Endodermal cell (in vitro differentiated cells): ENCODE measurements around the gene SEMA5B. TPM values are rescaled to one million over a fixed set of nuclear protein-coding genes. Genes with fewer than 3 reads are reported as not detected.

Experiments
- DNase-seq: peaks from one replicate; pipeline ENCODE4 v3.0.0-alpha.2; 2017
- H3K27ac ChIP-seq: 2 replicates; pipeline ENCODE4 v1.5.1; 2013; ENCODE audit warnings: mild to moderate bottlenecking, low read depth, low read length, moderate library complexity
- H3K27me3 ChIP-seq: 2 replicates; pipeline ENCODE4 v1.6.1; 2013; ENCODE audit warnings: mild to moderate bottlenecking, low read length, moderate library complexity; ENCODE audit not compliant: insufficient read depth, control insufficient read depth, poor library complexity, severe bottlenecking
- H3K36me3 ChIP-seq: 2 replicates; pipeline ENCODE4 v1.7.0; 2013; ENCODE audit warnings: mild to moderate bottlenecking, low read length, moderate library complexity; ENCODE audit not compliant: control insufficient read depth, insufficient read depth
- H3K4me1 ChIP-seq: one replicate; pipeline ENCODE4 v1.7.0; 2013; ENCODE audit warnings: low read length; ENCODE audit not compliant: control insufficient read depth, insufficient read depth
- H3K4me3 ChIP-seq: 2 replicates; pipeline ENCODE4 v1.5.1; 2013; ENCODE audit warnings: mild to moderate bottlenecking, low read length, moderate library complexity
- H3K9ac ChIP-seq: 2 replicates; pipeline ENCODE4 v1.6.1; 2013; ENCODE audit warnings: mild to moderate bottlenecking, low read length, moderate library complexity; ENCODE audit not compliant: poor library complexity, severe bottlenecking; ENCODE audit errors: extremely low read depth
- H3K9me3 ChIP-seq: 2 replicates; pipeline ENCODE4 v1.6.1; 2013; ENCODE audit warnings: mild to moderate bottlenecking, low read length, moderate library complexity; ENCODE audit not compliant: control insufficient read depth
- H3K27ac Mint-ChIP-seq: 2 replicates; pipeline ENCODE4 v1.8.0; 2020; ENCODE audit warnings: mixed read lengths
- H3K27me3 Mint-ChIP-seq: 2 replicates; pipeline ENCODE4 v1.8.0; 2021; ENCODE audit warnings: mild to moderate bottlenecking, mixed read lengths; ENCODE audit not compliant: insufficient read depth
- H3K36me3 Mint-ChIP-seq: 2 replicates; pipeline ENCODE4 v1.8.0; 2020; ENCODE audit warnings: low read depth, mixed read lengths
- H3K4me1 Mint-ChIP-seq: 2 replicates; pipeline ENCODE4 v1.8.0; 2020; ENCODE audit warnings: mixed read lengths
- H3K4me3 Mint-ChIP-seq: 2 replicates; pipeline ENCODE4 v1.8.0; 2020; ENCODE audit warnings: mild to moderate bottlenecking, moderate library complexity, mixed read lengths
- H3K9me3 Mint-ChIP-seq: 2 replicates; pipeline ENCODE4 v1.8.0; 2020; ENCODE audit warnings: mild to moderate bottlenecking, mixed read lengths
- CTCF ChIP-seq: fragments of 200-600 bp; sonication (generic); conservative IDR thresholded peaks from 2 replicates; pipeline ENCODE4 v1.5.0; 2021; ENCODE audit warnings: antibody characterized with exemption, mild to moderate bottlenecking
- WGBS, 2 experiments: methylation state at CpG; one replicate each; pipeline versions ENCODE4 v1.1.5 to v1.1.7; 2013; ENCODE audit warnings: missing lambda C conversion rate in 2 of 2, mixed read lengths in 1 of 2; ENCODE audit not compliant: insufficient coverage in 1 of 2, insufficient read length in 1 of 2; 5-methylcytosine and 5-hydroxymethylcytosine counted together
- total RNA-seq, 2 donors: library from RNA; stranded (reverse); fragmentation: NEBNext Ultra II Directional in 1 of 2; extraction: Animal tissue kit (Norgen Biotek cat#: 25700) in 1 of 2; gene quantifications; 2 replicates in 1 of 2; 3 replicates in 1 of 2; pipeline ENCODE4 v1.2.1, GENCODE V29; 2021

SEMA5B gene
- total RNA-seq, 2 donors from 2014 or later, result 37.3 to 45.8 TPM

- Mint-ChIP-seq H3K27ac (no peak overlapping the region), H3K4me3 (no peak overlapping the region), H3K9me3 (no peaks in the 10 kb centered on the region), H3K36me3 (no peaks in the 10 kb centered on the region), H3K27me3 (peaks cover 22% of the 10 kb centered on the region), H3K4me1 (peaks cover 55% of the 10 kb centered on the region)
- no peaks in the 10 kb centered on the region for H3K36me3 ChIP-seq
- no peak for TF ChIP-seq CTCF
- no peak overlapping the region for H3K4me3 ChIP-seq
- H3K27me3 ChIP-seq, result no peaks in the 10 kb centered on the region
- no peak for DNase-seq
- H3K27ac ChIP-seq, result peak overlapping the region; percentile 89
- H3K9me3 ChIP-seq, result no peaks in the 10 kb centered on the region
- peaks cover 21% of the 10 kb centered on the region for H3K4me1 ChIP-seq
- 85 to 88% methylated on average over 8 to 9 of the region's 9 CpGs for whole genome bisulfite sequencing, 2 experiments
- H3K9ac ChIP-seq, result no peak overlapping the region
These were observed 34.9 kb downstream of the SEMA5B start for GRCh38 chr3:122992676-122993075.

DNA sequence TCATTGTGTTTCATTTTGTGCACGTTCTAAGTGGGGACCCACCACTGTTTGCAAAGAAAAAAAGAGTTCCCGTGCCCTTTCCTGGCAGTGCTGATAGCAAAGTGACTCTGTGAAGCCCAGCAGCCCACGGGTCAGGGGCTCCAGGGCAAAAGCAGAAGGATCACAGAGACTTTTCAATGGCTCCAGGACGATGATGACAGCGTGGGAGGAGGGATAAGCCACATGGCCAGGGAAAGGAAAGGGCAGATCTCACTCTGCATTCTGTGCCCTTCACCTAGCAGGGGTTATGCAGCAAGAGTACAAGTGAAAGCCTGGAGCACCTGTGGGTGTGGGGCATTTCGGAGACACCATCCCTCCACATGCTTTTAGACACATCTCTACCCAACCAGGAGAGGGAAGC lies 35.4 kb downstream of the SEMA5B start:
- Histone ChIP-seq H3K9ac (no peak overlapping the region), H3K9me3 (no peaks in the 10 kb centered on the region), H3K36me3 (no peaks in the 10 kb centered on the region), H3K27me3 (no peaks in the 10 kb centered on the region), H3K27ac (peak overlapping the region; percentile 89), H3K4me3 (no peak overlapping the region), H3K4me1 (peaks cover 25% of the 10 kb centered on the region)
- no peak for TF ChIP-seq CTCF
- 83 to 86% methylated on average over 4 to 6 of the region's 6 CpGs for WGBS, 2 experiments
- Mint-ChIP-seq H3K4me1 (peaks cover 57% of the 10 kb centered on the region), H3K27me3 (peaks cover 22% of the 10 kb centered on the region), H3K4me3 (no peak overlapping the region), H3K36me3 (no peaks in the 10 kb centered on the region), H3K9me3 (no peaks in the 10 kb centered on the region), H3K27ac (no peak overlapping the region)
- no peak for DNase-seq

DNA sequence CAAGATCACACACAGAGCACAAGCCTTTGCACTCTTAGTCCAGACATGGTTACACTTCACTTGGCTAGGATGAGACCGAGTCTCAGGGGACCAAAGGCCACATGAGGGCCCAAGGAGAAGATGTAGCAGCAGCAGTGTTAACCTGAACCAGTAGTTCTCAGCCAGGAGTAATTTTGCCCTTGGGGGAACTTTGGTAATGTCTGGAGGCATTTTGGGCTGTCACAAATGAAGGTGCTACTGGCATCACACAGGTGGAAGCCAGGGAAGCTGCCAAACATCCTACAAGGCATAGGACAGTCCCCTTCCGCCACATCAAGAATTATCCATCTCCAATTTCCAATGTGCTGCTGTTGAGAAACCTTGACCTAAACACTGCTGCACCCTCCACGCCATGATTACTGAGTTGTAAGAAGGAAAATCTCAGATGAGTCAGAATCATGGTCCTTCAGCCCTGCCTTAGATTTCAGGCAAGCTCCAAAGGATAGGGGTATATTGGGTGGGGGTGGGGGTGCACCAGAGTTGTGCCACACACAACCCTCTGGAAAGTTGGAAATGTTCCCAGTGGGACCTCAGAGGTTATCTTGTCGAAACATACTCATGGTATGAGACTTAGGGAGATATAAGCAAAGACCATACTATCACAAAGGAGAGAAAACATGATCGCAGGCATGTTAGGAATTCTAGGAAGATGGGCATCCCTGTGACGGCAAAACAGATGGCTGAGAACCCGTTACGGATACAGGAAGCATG lies 36.2 kb downstream of the SEMA5B start:
- Histone ChIP-seq H3K27me3 (no peaks in the 10 kb centered on the region), H3K9me3 (no peaks in the 10 kb centered on the region), H3K27ac (no peak overlapping the region), H3K4me3 (no peak overlapping the region), H3K9ac (no peak overlapping the region), H3K4me1 (peaks cover 31% of the 10 kb centered on the region), H3K36me3 (no peaks in the 10 kb centered on the region)
- Mint-ChIP-seq H3K9me3 (no peaks in the 10 kb centered on the region), H3K27me3 (peaks cover 22% of the 10 kb centered on the region), H3K36me3 (no peaks in the 10 kb centered on the region), H3K27ac (no peak overlapping the region), H3K4me3 (no peak overlapping the region), H3K4me1 (peaks cover 59% of the 10 kb centered on the region)
- no peak for DNase-seq
- WGBS, 2 experiments, result 97 to 100% methylated on average over 6 to 8 of the region's 8 CpGs
- no peak for TF ChIP-seq CTCF
